ENCODE data around the gene TIAM1.
"Not testable (repeated sequence)": the region's sequence is repeated elsewhere in the genome, so short reads cannot be mapped to it uniquely, and the experiment has no call there.

The TIAM1 gene

DNA sequence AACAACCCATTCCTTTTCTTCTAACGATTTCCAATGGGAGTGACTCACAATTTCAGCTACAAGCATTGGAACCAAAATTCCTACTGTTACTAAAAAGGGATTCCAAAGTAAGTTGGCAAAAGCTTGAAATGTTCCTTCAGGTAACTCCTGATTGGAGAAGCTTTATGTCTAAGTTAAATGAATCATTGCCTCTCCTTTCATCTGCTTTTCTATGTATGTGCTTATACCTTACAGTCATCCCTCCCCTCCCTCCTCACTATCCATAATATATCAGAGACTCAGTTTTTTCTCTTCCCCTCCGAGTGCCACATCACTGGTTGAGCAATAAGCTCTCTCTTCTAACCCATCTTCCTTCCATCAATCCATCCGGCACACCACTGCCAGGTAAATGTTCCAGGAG lies 86.8 kb downstream of the TIAM1 start:
- DNase-seq (ENCODE audit: low spot score), result no peak
- FAIRE-seq, result no peak

DNA sequence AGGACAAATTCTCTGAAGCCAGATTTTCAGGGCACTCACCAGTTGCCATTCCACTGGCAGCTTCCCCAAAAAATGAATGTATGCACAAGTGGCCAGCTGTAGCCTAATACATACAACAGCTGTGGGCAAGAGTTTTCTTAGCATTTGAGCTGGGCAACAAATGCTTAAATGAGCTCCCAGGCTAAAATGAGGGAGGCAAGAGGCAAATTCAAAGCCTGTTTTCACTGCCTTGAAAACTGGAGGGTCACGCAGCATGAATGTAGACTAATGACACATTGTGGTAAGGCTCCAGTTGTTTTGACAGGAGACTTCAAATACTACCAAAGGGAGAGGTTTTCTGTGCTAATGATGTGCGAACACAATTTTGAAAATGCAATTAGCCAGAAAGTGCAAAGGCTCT lies 88.2 kb downstream of the TIAM1 start:
- FAIRE-seq, result no peak
- no peak for DNase-seq (ENCODE audit: low spot score)

GRCh38 chr21:31255036-31255435 lies 89.0 kb downstream of the TIAM1 start:
- no peak for FAIRE-seq

GRCh38 chr21:31254131-31254530 lies 89.9 kb downstream of the TIAM1 start:
- DNase-seq (ENCODE audit: low spot score) (no peak), FAIRE-seq (no peak)

More at GRCh38 chr21:31255036-31255435, 89.0 kb downstream of the TIAM1 start:
- DNase-seq (ENCODE audit: low spot score), result no peak

- DNase-seq (ENCODE audit: low spot score) (no peak), FAIRE-seq (no peak)
These were observed 90.4 kb downstream of the TIAM1 start for GRCh38 chr21:31253684-31254083.

DNA sequence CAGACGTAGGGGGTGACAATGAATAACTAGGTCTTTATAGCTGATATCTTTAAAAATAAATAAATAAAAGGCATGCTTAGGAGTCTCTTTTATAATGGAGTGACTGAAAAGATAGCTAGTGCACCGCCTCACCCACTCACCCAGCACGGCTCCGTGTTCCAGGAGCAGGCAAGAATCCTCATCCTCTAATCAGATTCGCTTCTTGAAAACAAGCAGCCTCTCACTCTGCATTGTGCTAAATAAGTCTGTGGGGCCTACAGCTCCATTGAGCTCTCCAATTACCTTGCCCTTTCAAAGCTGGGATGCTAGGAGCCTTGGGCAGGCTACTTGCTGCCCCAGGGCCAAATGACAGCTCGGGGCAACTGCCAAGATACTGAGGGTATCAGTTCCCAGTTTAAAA lies 91.5 kb downstream of the TIAM1 start:
- FAIRE-seq, result no peak
- no peak for DNase-seq (ENCODE audit: low spot score)

DNA sequence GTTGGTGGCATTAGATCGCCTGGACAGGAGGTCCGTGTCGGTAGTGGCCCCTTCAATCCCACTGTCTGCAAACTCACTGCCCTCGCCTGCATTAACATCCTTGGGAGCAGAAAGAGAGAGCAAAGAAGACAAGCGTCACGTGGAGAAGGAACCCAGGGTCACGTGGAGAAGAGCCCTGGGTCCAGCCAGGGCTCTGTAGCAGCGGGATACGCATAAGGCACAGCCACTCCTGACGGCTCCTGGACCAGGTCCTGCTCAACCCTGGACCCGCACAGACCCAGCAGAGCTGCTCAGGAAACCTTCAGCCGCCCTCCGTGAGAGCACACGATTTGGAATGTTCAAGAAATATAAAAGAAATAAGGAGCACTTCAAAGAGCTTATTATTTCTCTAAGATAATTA lies 92.0 kb downstream of the TIAM1 start:
- DNase-seq (ENCODE audit: low spot score), result no peak
- FAIRE-seq, result no peak

DNA sequence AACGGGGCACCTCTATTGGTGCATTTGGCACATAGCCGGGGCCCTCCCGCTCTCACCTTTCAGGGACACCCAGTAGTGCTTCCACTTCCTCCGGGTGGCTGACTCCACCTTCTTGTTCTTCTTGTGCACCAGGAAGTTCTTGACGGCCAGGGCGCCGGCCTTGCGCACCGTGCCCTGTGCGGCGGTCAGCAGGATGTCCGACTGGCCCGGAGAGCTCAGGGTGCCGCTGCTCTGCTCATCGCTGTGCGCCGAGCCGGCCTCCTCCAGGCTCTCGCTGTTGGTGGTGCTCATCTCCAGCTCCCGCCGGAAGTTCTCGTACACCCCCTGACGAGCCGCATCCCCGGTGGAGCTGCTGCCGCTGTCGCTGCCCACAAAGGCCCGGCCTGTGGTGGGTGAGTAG lies 92.4 kb downstream of the TIAM1 start:
- FAIRE-seq (no peak), DNase-seq (ENCODE audit: low spot score) (no peak)

GRCh38 chr21:31248598-31248997 lies 95.5 kb downstream of the TIAM1 start:
- FAIRE-seq (no peak), DNase-seq (ENCODE audit: low spot score) (no peak)

DNA sequence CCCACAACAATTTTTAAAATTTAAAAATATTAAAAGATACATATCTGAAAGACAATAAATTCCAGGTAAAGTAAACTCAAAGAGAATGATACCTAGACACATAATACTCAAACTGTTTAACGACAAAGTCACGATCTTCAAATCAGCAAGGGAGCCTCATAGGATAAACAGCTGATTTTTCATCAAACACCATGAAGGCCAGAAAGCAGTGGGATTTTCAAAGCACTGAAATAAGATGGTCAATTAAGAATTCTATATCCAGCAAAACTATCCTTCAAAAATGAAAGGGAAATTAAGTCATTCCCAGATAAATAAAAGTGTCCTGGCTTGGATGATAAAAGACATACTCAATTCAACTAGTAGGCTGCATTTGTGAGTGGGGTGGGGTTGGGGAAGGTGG lies 100.5 kb downstream of the TIAM1 start:
- no peak for FAIRE-seq

GRCh38 chr21:31236528-31236927 lies 107.5 kb downstream of the TIAM1 start:
- DNase-seq (ENCODE audit: low spot score) (no peak), FAIRE-seq (no peak)

More for the DNA sequence above, 100.5 kb downstream of the TIAM1 start:
- DNase-seq (ENCODE audit: low spot score), result no peak

DNA sequence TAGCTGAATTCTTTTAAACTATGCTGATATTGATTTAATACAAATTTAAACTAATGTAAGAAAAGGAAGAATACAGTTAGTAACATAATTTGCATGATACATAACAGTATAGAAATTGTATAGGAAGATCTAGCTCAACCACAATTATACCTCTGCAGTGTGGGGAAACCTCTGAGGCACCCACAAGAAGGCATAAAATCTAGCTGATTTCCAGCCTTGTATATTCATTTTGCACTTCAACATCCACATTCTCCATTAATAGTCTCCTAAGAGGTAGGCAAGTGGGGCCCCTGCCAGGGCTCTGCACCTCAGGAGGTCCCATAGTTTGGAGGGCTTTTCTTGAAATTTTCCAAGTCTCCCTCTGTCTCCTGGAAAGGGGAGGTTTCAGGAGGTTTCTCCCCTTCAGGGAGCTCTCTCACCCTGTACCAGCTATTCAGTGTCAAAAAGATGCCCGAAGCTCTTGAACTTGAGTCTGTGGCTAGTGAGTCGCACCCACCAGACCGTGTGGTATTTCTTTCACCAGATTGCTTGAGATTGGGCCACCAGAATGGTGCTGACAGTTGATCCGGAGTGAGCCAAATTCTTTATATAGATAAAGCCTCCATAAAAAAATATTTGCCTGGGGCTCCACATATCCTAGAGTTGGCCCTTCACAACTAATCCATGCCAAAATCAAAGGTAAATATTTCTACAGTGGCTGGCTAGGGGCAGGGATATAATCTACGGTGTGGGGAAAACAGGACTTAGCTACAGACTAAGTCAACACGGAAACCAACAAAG lies 108.2 kb downstream of the TIAM1 start:
- DNase-seq (ENCODE audit: low spot score) (no peak), FAIRE-seq (no peak)

DNA sequence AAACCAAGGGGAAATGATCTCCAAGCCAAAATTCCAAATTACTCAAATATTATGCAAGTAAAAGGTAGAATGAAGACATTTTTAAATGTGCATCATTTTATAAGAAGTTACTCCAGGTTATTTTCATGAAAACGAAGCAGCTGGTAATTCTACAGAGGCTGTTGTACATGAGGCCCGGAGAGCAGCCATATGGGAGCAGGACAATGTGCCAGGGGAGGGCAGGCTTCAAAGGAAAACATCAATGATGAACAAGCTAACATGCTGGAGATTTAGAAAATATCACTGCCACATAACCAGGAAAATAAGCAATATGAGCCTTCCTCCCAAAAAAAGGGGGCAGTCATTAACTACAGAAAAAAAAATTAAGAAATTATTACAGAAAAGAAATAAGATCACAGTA lies 109.1 kb downstream of the TIAM1 start:
- no peak for FAIRE-seq
- DNase-seq (ENCODE audit: low spot score), result no peak

DNA sequence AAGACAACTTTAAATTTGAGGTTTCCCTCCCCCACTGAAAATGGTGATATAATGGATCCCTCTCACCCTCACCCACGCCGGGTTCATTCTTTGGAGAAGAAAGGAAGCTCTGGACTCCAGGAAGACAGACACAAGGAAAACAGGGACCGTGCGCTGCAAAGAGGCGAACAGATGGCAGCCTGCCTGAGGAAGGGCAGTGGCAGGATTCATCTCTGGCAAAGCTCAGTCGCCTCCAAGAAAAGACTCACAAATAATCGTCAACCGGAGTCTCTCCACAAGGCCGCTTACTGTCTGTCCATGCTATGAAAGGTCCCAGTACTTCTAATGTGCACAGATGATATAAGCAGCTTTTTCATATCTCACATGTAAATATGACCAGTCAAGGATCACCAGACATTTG lies 110.3 kb downstream of the TIAM1 start:
- DNase-seq (ENCODE audit: low spot score) (no peak), FAIRE-seq (no peak)

GRCh38 chr21:31232344-31232743 lies 111.7 kb downstream of the TIAM1 start:
- FAIRE-seq, result no peak

GRCh38 chr21:31230937-31231336 lies 113.1 kb downstream of the TIAM1 start:
- FAIRE-seq (no peak), DNase-seq (ENCODE audit: low spot score) (no peak)

More at GRCh38 chr21:31232344-31232743, 111.7 kb downstream of the TIAM1 start:
- no peak for DNase-seq (ENCODE audit: low spot score)

GRCh38 chr21:31228723-31229122 lies 115.3 kb downstream of the TIAM1 start:
- not testable (repeated sequence) for DNase-seq (ENCODE audit: low spot score); FAIRE-seq

DNA sequence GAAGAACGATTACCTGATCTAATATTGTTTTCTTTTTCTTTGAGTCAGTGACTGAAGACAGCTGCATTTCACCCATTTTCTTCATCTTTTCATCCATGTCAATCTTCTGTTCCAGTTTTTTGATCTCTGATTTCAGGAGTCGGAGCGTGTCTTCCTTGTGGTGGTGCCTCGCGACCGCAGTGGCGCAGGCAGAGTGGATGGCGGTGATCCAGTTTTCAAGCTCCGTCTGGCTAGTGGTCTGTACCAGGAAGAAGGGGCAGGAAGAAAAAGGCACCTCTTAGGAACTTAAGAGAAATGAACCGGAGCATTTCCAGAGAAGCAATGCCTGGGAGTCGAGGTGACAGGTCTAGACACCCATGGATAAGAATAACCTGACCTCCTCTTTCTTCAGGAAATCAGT lies 118.3 kb downstream of the TIAM1 start:
- DNase-seq (ENCODE audit: low spot score) (no peak), FAIRE-seq (no peak)

DNA sequence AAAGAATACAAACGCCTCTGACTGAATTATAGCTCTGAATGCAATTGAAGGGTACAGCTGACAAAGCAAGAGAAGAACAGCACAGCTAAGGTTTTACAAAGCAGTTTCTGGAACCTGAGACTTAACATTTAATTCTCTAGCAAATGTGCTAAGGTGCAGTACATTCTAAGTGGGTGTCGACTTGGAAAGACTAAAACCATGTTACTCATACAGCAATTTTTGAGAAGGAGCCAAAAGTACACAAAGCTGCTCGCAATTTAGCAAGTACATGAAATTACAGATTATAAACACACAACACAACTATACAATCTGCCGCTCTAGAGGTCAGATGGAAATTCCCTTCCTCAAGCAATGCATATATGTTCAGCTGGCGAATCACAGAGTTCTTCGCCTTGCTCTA lies 121.9 kb downstream of the TIAM1 start:
- FAIRE-seq, result no peak

GRCh38 chr21:31221043-31221442 lies 123.0 kb downstream of the TIAM1 start:
- FAIRE-seq (no peak), DNase-seq (ENCODE audit: low spot score) (no peak)

More for the DNA sequence above, 121.9 kb downstream of the TIAM1 start:
- no peak for DNase-seq (ENCODE audit: low spot score)

DNA sequence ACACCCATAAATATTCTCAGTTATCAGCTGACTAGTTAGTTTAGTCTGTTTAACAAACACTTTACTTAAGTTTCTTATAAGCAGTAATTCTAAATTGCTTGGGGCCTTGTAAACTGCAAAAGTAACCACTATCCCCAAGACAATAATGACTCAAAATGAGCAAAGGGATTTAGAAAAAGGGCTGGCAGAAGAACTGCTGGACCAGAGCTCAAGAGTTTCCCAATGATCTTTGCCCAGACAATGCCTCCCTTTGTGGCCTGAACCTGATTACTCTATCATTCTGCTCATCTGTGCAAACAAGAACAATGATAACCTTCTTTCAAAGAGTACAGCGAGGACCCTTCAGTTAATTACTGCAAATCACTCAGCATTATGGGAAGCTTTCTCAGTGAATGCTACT lies 123.5 kb downstream of the TIAM1 start:
- no peak for FAIRE-seq
- no peak for DNase-seq (ENCODE audit: low spot score)

GRCh38 chr21:31218830-31219608 lies 125.0 kb downstream of the TIAM1 start:
- DNase-seq (ENCODE audit: low spot score) (no peak), FAIRE-seq (no peak)

DNA sequence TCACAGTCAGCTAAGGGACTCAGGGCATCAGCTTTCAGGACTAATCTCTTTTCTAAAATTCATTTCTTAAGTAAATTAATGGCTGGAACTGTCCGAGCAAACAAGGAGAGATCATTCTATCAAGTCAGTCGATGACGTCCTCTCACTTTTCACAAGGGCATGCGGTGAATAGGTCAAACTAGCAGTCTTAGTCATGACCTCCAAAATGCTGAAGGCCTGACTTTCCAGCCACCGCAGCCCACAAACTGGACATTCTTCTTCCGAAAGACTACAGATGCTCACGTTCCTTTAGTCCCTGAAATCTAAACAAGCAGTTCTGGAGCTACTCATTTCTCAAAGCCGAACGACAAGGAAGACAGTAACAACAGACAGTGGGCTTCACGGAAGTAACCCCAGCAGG lies 127.9 kb downstream of the TIAM1 start:
- DNase-seq (ENCODE audit: low spot score) (no peak), FAIRE-seq (no peak)
